ENCODE measurements around the gene TMOD1. TPM values are rescaled to one million over a fixed set of nuclear protein-coding genes. Genes with fewer than 3 reads are reported as not detected.

The TMOD1 gene
- total and polyA plus RNA-seq, 2 experiments from 2014 or later: 0.69 to 4.5 TPM

GRCh38 chr9:97505845-97506244 is 4.4 kb downstream of the TMOD1 start (continued):
- TF ChIP-seq ZNF462 (CRISPR knock-in tag; IDR thresholded peaks at IDR 0.05) (no peak), STAT1 (IDR thresholded peaks at IDR 0.05; ENCODE audit: unreplicated experiment) (no peak), EZH2 (IDR thresholded peaks at IDR 0.05; ENCODE audit: low read depth, unreplicated experiment) (no peak), CREB1 (CRISPR knock-in tag; IDR thresholded peaks at IDR 0.05; ENCODE audit: low read depth) (no peak), ZNF114 (CRISPR knock-in tag; IDR thresholded peaks at IDR 0.05) (no peak), JUNB (IDR thresholded peaks at IDR 0.05; ENCODE audit: unreplicated experiment) (no peak)

GRCh38 chr9:97506306-97506705 is 4.8 kb downstream of the TMOD1 start:
- Histone ChIP-seq H3K36me3 (ENCODE audit: insufficient read depth) (no peaks in the 10 kb centered on the region), H3K4me1 (ENCODE audit: insufficient read depth) (peaks cover 7% of the 10 kb centered on the region; the same call in 1 of the 2 replicates), H3K27ac (ENCODE audit: low read depth) (no peak overlapping the region), H3K9me2 (ENCODE audit: insufficient read depth) (no peaks in the 10 kb centered on the region), H4K20me1 (replicated peaks; ENCODE audit: insufficient read depth) (no peaks in the 10 kb centered on the region), H3K27me3 (ENCODE audit: insufficient read depth) (peaks cover 54% of the 10 kb centered on the region), H3K4me3 (no peak overlapping the region), H3K79me2 (replicated peaks; ENCODE audit: insufficient read depth) (no peaks in the 10 kb centered on the region), H3K4me2 (no peak overlapping the region), H3F3A (replicated peaks; ENCODE audit: low read depth) (no peaks in the 10 kb centered on the region; the same call in 1 of the 2 replicates), H2AFZ (no peak overlapping the region)
- ATAC-seq (no peak), DNase-seq (ENCODE audit: low spot score) (no peak)
- Mint-ChIP-seq H3K9me3 (no peaks in the 10 kb centered on the region), H3K4me1 (peaks cover 6% of the 10 kb centered on the region), H3K36me3 (ENCODE audit: low read depth) (no peaks in the 10 kb centered on the region; the same call in 2 of the 3 replicates), H3K27me3 (ENCODE audit: insufficient read depth, low read depth, poor library complexity) (peaks cover 25% of the 10 kb centered on the region), H3K27ac (no peak overlapping the region), H3K4me3 (no peak overlapping the region)
- no peak for TF ChIP-seq ZNF331 (CRISPR knock-in tag; IDR thresholded peaks at IDR 0.05; ENCODE audit: low read depth)
- no peak for TF ChIP-seq ZNF114 (CRISPR knock-in tag; IDR thresholded peaks at IDR 0.05)
- no peak for TF ChIP-seq NANOG (IDR thresholded peaks at IDR 0.05; ENCODE audit: borderline replicate concordance)
- no peak for TF ChIP-seq CTCF (conservative IDR thresholded peaks at IDR 0.05; ENCODE audit: low read depth in 2 of 2)
- no peak for TF ChIP-seq JUNB (IDR thresholded peaks at IDR 0.05; ENCODE audit: unreplicated experiment)
- TF ChIP-seq STAT1 (IDR thresholded peaks at IDR 0.05; ENCODE audit: unreplicated experiment): no peak
- no peak for TF ChIP-seq POLR2AphosphoS5 (IDR thresholded peaks at IDR 0.05; ENCODE audit: low read depth)
- TF ChIP-seq REST (IDR thresholded peaks at IDR 0.05; ENCODE audit: unreplicated experiment): no peak
- no peak for TF ChIP-seq CREB1 (CRISPR knock-in tag; IDR thresholded peaks at IDR 0.05; ENCODE audit: low read depth)
- no peak for TF ChIP-seq EZH2 (IDR thresholded peaks at IDR 0.05; ENCODE audit: low read depth, unreplicated experiment)

Measured in GM23338 (cell line).